Measurements from ENCODE around the gene CNR2.

- TF ChIP-seq EZH2 (IDR thresholded peaks at IDR 0.05; ENCODE audit: borderline replicate concordance, low read length) = no peak
- TF ChIP-seq, protein P1, sequence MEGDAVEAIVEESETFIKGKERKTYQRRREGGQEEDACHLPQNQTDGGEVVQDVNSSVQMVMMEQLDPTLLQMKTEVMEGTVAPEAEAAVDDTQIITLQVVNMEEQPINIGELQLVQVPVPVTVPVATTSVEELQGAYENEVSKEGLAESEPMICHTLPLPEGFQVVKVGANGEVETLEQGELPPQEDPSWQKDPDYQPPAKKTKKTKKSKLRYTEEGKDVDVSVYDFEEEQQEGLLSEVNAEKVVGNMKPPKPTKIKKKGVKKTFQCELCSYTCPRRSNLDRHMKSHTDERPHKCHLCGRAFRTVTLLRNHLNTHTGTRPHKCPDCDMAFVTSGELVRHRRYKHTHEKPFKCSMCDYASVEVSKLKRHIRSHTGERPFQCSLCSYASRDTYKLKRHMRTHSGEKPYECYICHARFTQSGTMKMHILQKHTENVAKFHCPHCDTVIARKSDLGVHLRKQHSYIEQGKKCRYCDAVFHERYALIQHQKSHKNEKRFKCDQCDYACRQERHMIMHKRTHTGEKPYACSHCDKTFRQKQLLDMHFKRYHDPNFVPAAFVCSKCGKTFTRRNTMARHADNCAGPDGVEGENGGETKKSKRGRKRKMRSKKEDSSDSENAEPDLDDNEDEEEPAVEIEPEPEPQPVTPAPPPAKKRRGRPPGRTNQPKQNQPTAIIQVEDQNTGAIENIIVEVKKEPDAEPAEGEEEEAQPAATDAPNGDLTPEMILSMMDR (IDR thresholded peaks at IDR 0.05; ENCODE audit: low read length) = no peak
These were observed 47.3 kb upstream of the CNR2 start for GRCh38 chr1:23960291-23961020.
